Activated CD8-positive, alpha-beta T cell treated with anti-CD3 and anti-CD28 coated beads for 36 hours (primary cell): Measurements from ENCODE around the gene EXOSC9. TPM values are rescaled to one million over a fixed set of nuclear protein-coding genes. Genes with fewer than 3 reads are reported as not detected.

Experiments
- ATAC-seq: fragments of 200-7000 bp; cut with Tn5 transposase; one replicate; pipeline ENCODE4 v1.10.0; 2021; ENCODE audit warnings: mild to moderate bottlenecking, moderate library complexity
- CTCF ChIA-PET: fragments of 350-600 bp; sonication (Branson Sonifier 250); formaldehyde crosslinking; loops from one replicate; lab custom pipeline; 2021; ENCODE audit warnings: antibody characterized with exemption; lab: Charles Lee
- POLR2A ChIA-PET: fragments of 350-600 bp; sonication (Branson Sonifier 250); formaldehyde crosslinking; loops from one replicate; lab custom pipeline; 2021; ENCODE audit warnings: antibody characterized with exemption; lab: Charles Lee
- DNase-seq: peaks from one replicate; pipeline ENCODE4 v3.0.0-alpha.2; 2020
- H3K27ac Mint-ChIP-seq: one replicate; pipeline ENCODE4 v1.8.0; 2021; ENCODE audit warnings: mild to moderate bottlenecking, mixed read lengths
- H3K27me3 Mint-ChIP-seq: one replicate; pipeline ENCODE4 v1.8.0; 2021; ENCODE audit warnings: mixed read lengths
- H3K36me3 Mint-ChIP-seq: one replicate; pipeline ENCODE4 v1.8.0; 2021; ENCODE audit warnings: low read depth, mixed read lengths
- H3K4me1 Mint-ChIP-seq: one replicate; pipeline ENCODE4 v1.8.0; 2021; ENCODE audit warnings: low read depth, mixed read lengths
- H3K4me3 Mint-ChIP-seq: one replicate; pipeline ENCODE4 v1.8.0; 2021; ENCODE audit warnings: mild to moderate bottlenecking, moderate library complexity, mixed read lengths
- H3K9me3 Mint-ChIP-seq: one replicate; pipeline ENCODE4 v1.8.0; 2021; ENCODE audit warnings: mixed read lengths
- intact Hi-C: fragments of 100-400 bp; cut with micrococcal nuclease; formaldehyde crosslinking; loops from one replicate; pipeline ENCODE4 v1.10.0; 2022
- total RNA-seq, 2 experiments: library from RNA; stranded (reverse); gene quantifications; one replicate each; pipeline ENCODE4 v1.2.3, GENCODE V29; 2021
- TF ChIP-seq, protein P1 (sequence below): fragments of 200-600 bp; IDR thresholded peaks from one replicate; pipeline ENCODE4 v1.8.0; 2022; ENCODE audit warnings: antibody characterized with exemption, mild to moderate bottlenecking

Gene EXOSC9
- total RNA-seq, 2 experiments from 2014 or later, result 75.8 to 76.8 TPM

DNA sequence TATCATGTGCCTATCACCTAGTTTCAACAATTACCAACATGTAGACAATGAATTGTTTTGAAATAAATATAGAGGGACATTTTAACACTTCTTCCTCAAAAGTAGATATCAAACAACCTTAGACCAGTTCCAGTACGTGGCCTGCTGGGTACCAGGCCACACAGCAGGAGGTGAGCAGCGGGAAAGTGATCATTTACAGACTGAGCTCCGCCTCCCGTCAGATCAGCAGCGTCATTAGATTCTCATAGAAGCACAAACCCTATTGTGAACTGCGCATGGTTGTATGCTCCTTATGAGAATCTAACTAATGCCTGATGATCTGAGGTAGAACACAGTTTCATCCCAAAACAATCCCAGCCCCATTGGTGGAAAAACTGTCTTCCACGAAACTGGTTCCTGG, 62.7 kb downstream of the EXOSC9 start:
- POLR2A ChIA-PET, result no interaction called here
- peaks cover 18% of the 10 kb centered on the region for H3K4me1 Mint-ChIP-seq
- H3K36me3 Mint-ChIP-seq, result peaks cover 24% of the 10 kb centered on the region
- H3K27me3 Mint-ChIP-seq, result no peaks in the 10 kb centered on the region
- CTCF ChIA-PET, result no interaction called here
- H3K4me3 Mint-ChIP-seq, result no peak overlapping the region
- intact Hi-C loops, result no loop called here
- TF ChIP-seq, protein P1, sequence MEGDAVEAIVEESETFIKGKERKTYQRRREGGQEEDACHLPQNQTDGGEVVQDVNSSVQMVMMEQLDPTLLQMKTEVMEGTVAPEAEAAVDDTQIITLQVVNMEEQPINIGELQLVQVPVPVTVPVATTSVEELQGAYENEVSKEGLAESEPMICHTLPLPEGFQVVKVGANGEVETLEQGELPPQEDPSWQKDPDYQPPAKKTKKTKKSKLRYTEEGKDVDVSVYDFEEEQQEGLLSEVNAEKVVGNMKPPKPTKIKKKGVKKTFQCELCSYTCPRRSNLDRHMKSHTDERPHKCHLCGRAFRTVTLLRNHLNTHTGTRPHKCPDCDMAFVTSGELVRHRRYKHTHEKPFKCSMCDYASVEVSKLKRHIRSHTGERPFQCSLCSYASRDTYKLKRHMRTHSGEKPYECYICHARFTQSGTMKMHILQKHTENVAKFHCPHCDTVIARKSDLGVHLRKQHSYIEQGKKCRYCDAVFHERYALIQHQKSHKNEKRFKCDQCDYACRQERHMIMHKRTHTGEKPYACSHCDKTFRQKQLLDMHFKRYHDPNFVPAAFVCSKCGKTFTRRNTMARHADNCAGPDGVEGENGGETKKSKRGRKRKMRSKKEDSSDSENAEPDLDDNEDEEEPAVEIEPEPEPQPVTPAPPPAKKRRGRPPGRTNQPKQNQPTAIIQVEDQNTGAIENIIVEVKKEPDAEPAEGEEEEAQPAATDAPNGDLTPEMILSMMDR, result no peak
- no peak overlapping the region for H3K27ac Mint-ChIP-seq
- ATAC-seq (no peak), DNase-seq (no peak)
- H3K9me3 Mint-ChIP-seq, result no peaks in the 10 kb centered on the region

Other genes with a start within 250 kb of the EXOSC9 start
- 10 to 100 TPM; 31.4 to 34.1 TPM for gene ANXA5, start 104.3 kb upstream of the EXOSC9 start, total RNA-seq
- gene SMIM43, start 36.2 kb upstream of the EXOSC9 start, total RNA-seq, result not detected
- 100 to 1,000 TPM; 102 to 105 TPM for gene CCNA2, start 22.6 kb downstream of the EXOSC9 start, total RNA-seq
- 10 to 100 TPM; 12.7 to 15.8 TPM for gene BBS7, start 69.2 kb downstream of the EXOSC9 start, total RNA-seq
- under 1 TPM; 0.13 to 0.16 TPM for gene TRPC3, start 150.7 kb downstream of the EXOSC9 start, total RNA-seq